Ishikawa (cell line): Measurements from ENCODE around the gene CCDC177.

Experiments used
- EGR1 ChIP-seq: IDR thresholded peaks from 2 replicates; pipeline ENCODE4 v1.6.1; 2012
- EP300 ChIP-seq: IDR thresholded peaks from 2 replicates; pipeline ENCODE4 v1.6.1; 2012; ENCODE audit warnings: borderline replicate concordance
- FOXM1 ChIP-seq: IDR thresholded peaks from 2 replicates; pipeline ENCODE4 v1.6.1; 2012; ENCODE audit warnings: low read depth, borderline replicate concordance
- RAD21 ChIP-seq: IDR thresholded peaks from 2 replicates; pipeline ENCODE4 v1.6.1; 2012; ENCODE audit warnings: low read depth
- TAF1 ChIP-seq: IDR thresholded peaks from 2 replicates; pipeline ENCODE4 v1.6.1; 2012; ENCODE audit warnings: low read depth, mild to moderate bottlenecking
- TCF12 ChIP-seq: IDR thresholded peaks from 2 replicates; pipeline ENCODE4 v1.6.1; 2012; ENCODE audit warnings: low read depth
- TEAD4 ChIP-seq: IDR thresholded peaks from 2 replicates; pipeline ENCODE4 v1.6.1; 2012
- YY1 ChIP-seq: IDR thresholded peaks from 2 replicates; pipeline ENCODE4 v1.6.1; 2012; ENCODE audit warnings: low read depth
- ZBTB7A ChIP-seq: IDR thresholded peaks from 2 replicates; pipeline ENCODE4 v1.6.1; 2012; ENCODE audit warnings: low read depth
- TF ChIP-seq, protein P1 (sequence below): IDR thresholded peaks from 2 replicates; pipeline ENCODE4 v1.6.1; 2012
- TF ChIP-seq, protein P2 (sequence below): IDR thresholded peaks from 2 replicates; pipeline ENCODE4 v1.6.1; 2012

DNA sequence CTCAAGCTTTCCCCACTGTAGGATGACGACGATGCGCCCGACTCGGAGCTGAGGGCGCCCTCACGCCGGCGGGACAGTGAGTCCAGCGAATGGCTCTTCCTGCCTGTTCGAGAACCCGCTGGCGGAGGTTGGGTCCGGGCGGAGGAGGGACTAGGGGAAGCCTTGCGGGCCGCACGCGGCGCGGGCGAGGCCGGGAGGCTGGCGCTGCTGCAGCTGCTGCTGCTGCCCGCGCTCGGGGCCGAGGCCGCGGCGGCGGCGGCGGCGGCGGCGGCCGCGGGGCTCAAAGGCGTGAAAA is 1.9 kb downstream of the CCDC177 start:
- TF ChIP-seq TAF1 (no peak), YY1 (no peak), RAD21 (no peak), EP300 (no peak), ZBTB7A (no peak), TEAD4 (no peak), FOXM1 (no peak), EGR1 (no peak), TCF12 (no peak)
- TF ChIP-seq, protein P1, sequence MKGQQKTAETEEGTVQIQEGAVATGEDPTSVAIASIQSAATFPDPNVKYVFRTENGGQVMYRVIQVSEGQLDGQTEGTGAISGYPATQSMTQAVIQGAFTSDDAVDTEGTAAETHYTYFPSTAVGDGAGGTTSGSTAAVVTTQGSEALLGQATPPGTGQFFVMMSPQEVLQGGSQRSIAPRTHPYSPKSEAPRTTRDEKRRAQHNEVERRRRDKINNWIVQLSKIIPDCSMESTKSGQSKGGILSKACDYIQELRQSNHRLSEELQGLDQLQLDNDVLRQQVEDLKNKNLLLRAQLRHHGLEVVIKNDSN: no peak
- TF ChIP-seq, protein P2, sequence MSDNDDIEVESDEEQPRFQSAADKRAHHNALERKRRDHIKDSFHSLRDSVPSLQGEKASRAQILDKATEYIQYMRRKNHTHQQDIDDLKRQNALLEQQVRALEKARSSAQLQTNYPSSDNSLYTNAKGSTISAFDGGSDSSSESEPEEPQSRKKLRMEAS: no peak
